Measurements from ENCODE around the gene OTULINL. TPM values are rescaled to one million over a fixed set of nuclear protein-coding genes. Genes with fewer than 3 reads are reported as not detected.

OTULINL gene
- total RNA-seq, 1 experiment from 2014 or later: 54.6 TPM

DNA sequence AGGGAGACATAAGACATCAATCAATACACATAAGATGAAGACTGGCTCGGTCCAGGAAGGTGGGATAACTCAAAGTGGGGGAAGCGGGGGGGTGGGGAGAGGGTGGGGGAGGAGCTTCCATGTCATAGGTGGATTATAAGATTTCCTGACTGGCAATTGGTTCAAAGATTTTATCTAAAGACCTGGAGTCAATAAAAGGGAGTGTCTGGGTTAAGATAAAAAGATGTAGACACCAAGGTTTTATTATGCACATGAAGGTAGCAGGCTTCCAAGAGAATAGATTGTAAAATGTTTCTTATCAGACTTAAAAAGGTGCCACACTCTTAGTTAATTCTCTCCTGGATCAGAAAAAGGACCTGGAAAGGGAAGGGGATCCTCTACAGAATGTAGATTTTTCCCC, 25.6 kb upstream of the OTULINL start:
- POLR2A ChIA-PET (ENCODE audit: unreplicated experiment): no interaction called here
- BruUV-seq (replicated peaks): no TSS peak
- no peaks in the 10 kb centered on the region for H3K9me3 ChIP-seq (ENCODE audit: low read length)
- no peaks in the 10 kb centered on the region for H3K9me2 ChIP-seq (replicated peaks; ENCODE audit: low read length)
- no peaks in the 10 kb centered on the region for H3K79me2 ChIP-seq (ENCODE audit: low read length)
- TF ChIP-seq EZH2phosphoT487 (IDR thresholded peaks at IDR 0.05; ENCODE audit: borderline replicate concordance, low read length) (no peak), EZH2 (IDR thresholded peaks at IDR 0.05; ENCODE audit: low read length, unreplicated experiment) (no peak)
- TF ChIP-seq, protein P1, sequence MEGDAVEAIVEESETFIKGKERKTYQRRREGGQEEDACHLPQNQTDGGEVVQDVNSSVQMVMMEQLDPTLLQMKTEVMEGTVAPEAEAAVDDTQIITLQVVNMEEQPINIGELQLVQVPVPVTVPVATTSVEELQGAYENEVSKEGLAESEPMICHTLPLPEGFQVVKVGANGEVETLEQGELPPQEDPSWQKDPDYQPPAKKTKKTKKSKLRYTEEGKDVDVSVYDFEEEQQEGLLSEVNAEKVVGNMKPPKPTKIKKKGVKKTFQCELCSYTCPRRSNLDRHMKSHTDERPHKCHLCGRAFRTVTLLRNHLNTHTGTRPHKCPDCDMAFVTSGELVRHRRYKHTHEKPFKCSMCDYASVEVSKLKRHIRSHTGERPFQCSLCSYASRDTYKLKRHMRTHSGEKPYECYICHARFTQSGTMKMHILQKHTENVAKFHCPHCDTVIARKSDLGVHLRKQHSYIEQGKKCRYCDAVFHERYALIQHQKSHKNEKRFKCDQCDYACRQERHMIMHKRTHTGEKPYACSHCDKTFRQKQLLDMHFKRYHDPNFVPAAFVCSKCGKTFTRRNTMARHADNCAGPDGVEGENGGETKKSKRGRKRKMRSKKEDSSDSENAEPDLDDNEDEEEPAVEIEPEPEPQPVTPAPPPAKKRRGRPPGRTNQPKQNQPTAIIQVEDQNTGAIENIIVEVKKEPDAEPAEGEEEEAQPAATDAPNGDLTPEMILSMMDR (conservative IDR thresholded peaks at IDR 0.05; ENCODE audit: low read depth, low read length): no peak
- H3K4me3 ChIP-seq (ENCODE audit: low read length): no peak overlapping the region
- no peaks in the 10 kb centered on the region for H3K27me3 ChIP-seq (ENCODE audit: low read length)
- no peaks in the 10 kb centered on the region for H3F3A ChIP-seq (ENCODE audit: low read length, unreplicated experiment)
- H4K20me1 ChIP-seq (ENCODE audit: low read length): no peaks in the 10 kb centered on the region
- no peak for ATAC-seq
- no peaks in the 10 kb centered on the region for H3K36me3 ChIP-seq (ENCODE audit: low read depth, low read length)
- no peak overlapping the region for H3K9ac ChIP-seq (ENCODE audit: low read length)
- DNase-seq: no peak
- no peak overlapping the region for H2AFZ ChIP-seq (ENCODE audit: low read length)
- CTCF ChIA-PET: interaction anchor here (0.7 kb wide), 1 partner anchor 62 kb away, joined by 5 read pairs; no protein-coding TSS in a partner anchor
- intact Hi-C loops (cut with micrococcal nuclease): no loop called here
- H3K4me2 ChIP-seq (ENCODE audit: low read length): no peak overlapping the region
- H3K4me1 ChIP-seq (ENCODE audit: insufficient read depth, low read length): peaks cover 7% of the 10 kb centered on the region; the same call in 1 of the 2 replicates
- H3K27ac ChIP-seq (ENCODE audit: low read length): no peak overlapping the region

DNA sequence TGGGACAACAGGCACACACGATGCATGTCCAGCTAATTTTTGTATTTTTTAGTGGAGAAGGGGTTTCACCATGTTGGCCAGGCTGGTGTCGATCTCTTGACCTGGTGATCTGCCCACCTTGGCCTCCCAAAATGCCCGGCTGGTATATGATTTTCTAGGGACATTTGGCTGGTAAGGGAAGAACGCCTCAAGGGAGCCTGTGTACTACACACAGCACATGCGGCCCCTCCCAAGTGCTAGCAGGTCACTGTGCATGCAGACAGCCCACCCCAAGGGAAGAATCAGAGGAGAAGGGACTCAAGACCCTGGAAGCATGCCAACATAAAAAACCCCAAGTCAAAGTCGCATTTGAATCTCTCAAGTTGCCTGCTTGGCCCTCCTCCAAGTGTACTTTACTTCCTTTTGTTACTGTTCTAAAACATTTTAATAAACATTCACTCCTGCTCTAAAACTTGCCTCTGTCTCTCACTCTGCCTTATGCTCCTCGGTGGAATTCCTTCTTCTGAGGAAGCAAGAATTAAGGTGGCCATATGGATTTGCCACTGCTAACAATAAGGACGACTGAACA, 24.3 kb upstream of the OTULINL start:
- POLR2A ChIA-PET (ENCODE audit: unreplicated experiment): no interaction called here
- DNase-seq: no peak
- CTCF ChIA-PET: no interaction called here

More for the DNA sequence above, 24.3 kb upstream of the OTULINL start:
- Histone ChIP-seq H3K27ac (ENCODE audit: low read length) (no peak overlapping the region), H3K4me2 (ENCODE audit: low read length) (no peak overlapping the region), H3K9ac (ENCODE audit: low read length) (no peak overlapping the region), H3K27me3 (ENCODE audit: low read length) (no peaks in the 10 kb centered on the region), H4K20me1 (ENCODE audit: low read length) (no peaks in the 10 kb centered on the region), H3F3A (ENCODE audit: low read length, unreplicated experiment) (no peaks in the 10 kb centered on the region), H3K9me2 (replicated peaks; ENCODE audit: low read length) (no peaks in the 10 kb centered on the region), H3K79me2 (ENCODE audit: low read length) (no peaks in the 10 kb centered on the region), H3K4me3 (ENCODE audit: low read length) (no peak overlapping the region), H3K36me3 (ENCODE audit: low read depth, low read length) (no peaks in the 10 kb centered on the region), H3K4me1 (ENCODE audit: insufficient read depth, low read length) (peaks cover 7% of the 10 kb centered on the region; the same call in 1 of the 2 replicates), H3K9me3 (ENCODE audit: low read length) (no peaks in the 10 kb centered on the region), H2AFZ (ENCODE audit: low read length) (no peak overlapping the region)
- no peak for ATAC-seq
- TF ChIP-seq EZH2phosphoT487 (IDR thresholded peaks at IDR 0.05; ENCODE audit: borderline replicate concordance, low read length) (no peak), EZH2 (IDR thresholded peaks at IDR 0.05; ENCODE audit: low read length, unreplicated experiment) (no peak)
- TF ChIP-seq, protein P1 (conservative IDR thresholded peaks at IDR 0.05; ENCODE audit: low read depth, low read length): no peak
- intact Hi-C loops (cut with micrococcal nuclease): no loop called here
- BruUV-seq (replicated peaks): no TSS peak
